A172 (cell line): ENCODE results near the gene CDC123. TPM values are rescaled to one million over a fixed set of nuclear protein-coding genes. Genes with fewer than 3 reads are reported as not detected.
"Not testable (repeated sequence)": the region's sequence is repeated elsewhere in the genome, so short reads cannot be mapped to it uniquely, and the experiment has no call there.

Source experiments
- DNase-seq: peaks from one replicate; pipeline ENCODE4 v3.0.0-alpha.2; 2015; ENCODE audit warnings: low spot score
- total RNA-seq: library from RNA; depleted of rRNA; stranded (reverse); fragments of >200 nt; shearing (Covaris generic); gene quantifications from 2 replicates; pipeline ENCODE4 v1.2.3, GENCODE V29; 2014

The CDC123 gene
- total RNA-seq, 1 experiment from 2014 or later = 332 TPM

- DNase-seq = no peak
Observed at GRCh38 chr10:12189426-12189825, 6.6 kb upstream of the CDC123 start.

- no peak for DNase-seq
Observed at GRCh38 chr10:12191715-12192114, 4.3 kb upstream of the CDC123 start.

DNA sequence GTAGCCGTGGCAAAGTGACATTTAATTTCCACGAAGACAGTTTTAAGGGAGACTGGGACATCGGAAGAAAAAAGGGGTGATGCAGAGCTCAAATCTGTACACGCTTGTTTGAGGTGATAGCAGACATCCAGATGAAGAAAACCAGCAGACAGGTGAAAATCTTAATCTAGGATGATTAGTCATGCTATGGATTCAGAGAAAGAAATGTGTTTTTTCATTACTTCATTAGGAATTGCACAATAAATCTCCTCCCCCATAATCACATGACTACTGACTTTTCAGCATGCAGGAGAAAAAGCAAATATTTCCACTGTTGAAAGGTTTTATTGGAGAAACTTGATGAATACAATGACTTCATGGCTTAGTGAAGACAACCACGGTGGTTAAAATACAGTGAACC lies 2.8 kb upstream of the CDC123 start:
- no peak for DNase-seq

DNA sequence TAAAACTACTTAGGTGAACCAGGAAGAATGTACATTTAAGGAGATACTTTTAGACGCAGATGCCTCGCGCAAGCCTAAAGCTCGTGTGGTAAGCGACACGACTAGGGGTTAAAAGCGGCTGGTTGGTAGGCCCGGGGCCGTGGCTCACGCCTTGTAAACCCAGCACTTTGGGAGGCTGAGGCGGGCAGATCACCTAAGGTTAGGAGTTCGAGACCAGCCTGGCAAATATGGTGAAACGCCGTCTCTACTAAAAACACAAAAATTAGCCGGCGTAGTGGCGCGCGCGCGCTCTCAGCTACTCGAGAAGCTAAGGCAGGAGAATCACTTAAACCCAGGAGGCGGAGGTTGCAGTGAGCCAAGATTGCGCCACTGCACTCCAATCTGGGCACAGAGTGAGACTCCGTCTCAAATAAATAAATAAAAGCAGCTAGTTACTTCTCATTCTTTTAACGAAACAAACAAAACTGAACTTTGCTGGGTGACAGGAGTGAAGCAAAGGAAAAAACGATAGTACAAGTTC lies 1.2 kb upstream of the CDC123 start:
- peak; percentile 20 for DNase-seq

DNA sequence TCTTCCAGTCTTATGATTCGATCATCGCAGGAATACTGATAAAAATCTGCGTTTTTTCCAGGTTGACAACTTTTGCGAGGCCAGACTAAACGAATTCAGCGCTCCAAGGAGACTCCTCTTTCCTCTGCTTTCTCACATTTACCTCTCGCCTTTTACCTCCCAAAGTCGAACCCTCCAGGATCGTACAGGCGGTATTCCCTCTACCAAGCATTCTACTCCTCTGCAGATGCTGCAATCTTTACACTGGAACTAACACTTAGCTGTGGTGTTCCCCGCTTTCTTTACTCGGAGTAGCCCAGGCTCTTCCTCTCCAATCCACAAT lies 746 bp upstream of the CDC123 start:
- peak; percentile 28 for DNase-seq

DNA sequence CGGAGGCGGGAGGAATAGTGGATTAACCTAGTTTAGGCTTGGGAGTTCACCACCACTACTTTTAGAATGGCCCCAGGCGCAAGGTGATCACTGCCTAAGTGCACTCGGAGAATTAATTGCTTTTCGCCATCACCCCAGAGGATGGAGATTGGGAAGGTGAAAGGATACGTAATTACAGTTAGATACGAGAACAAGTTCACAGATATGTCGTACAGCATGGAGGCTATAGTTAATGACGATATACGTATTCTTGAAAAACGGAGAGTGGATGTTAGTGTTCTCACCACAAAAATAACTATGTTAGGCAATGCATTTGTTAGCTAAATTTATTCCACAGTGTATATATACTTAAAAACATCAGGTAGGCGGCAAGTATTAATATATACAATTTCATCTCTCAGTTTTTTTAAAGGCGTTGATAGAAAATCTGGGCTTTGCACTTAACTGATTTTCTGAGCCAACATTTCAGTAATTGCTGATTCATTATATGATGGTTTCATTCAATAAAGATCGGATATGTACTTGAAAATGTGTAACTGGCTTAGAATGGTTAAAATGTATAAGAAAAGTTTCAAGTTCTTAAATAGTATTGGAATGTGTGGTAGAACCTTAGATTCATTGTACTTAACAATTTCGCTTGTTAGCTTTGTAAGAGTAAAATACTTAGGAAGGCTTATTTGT lies 683 bp downstream of the CDC123 start:
- DNase-seq = no peak

DNA sequence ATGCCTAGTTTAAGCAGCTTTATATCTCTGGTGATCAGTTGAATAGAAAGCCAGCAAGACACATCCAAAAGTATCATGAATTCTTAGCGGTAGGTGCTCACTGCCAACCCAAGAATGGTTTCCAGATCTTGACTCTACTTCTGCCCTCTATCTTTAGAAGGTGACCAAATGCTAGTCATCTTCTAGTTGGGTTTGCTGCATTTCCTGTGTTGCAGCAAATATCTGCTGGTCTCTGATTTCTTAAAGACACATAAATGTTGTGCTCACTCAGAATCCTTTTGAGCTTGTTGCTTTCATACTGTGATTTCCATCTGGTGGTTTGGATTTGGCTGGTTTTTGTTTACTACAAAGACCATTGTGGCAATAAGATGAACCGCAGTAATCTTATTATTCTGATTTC lies 2.2 kb downstream of the CDC123 start:
- no peak for DNase-seq

GRCh38 chr10:12200850-12201249 lies 4.9 kb downstream of the CDC123 start:
- no peak for DNase-seq

- peak; percentile 16 for DNase-seq
Observed at GRCh38 chr10:12201543-12201942, 5.6 kb downstream of the CDC123 start.

GRCh38 chr10:12202226-12202625 lies 6.2 kb downstream of the CDC123 start:
- no peak for DNase-seq

- no peak for DNase-seq
Observed at GRCh38 chr10:12205082-12205481, 9.1 kb downstream of the CDC123 start.

DNA sequence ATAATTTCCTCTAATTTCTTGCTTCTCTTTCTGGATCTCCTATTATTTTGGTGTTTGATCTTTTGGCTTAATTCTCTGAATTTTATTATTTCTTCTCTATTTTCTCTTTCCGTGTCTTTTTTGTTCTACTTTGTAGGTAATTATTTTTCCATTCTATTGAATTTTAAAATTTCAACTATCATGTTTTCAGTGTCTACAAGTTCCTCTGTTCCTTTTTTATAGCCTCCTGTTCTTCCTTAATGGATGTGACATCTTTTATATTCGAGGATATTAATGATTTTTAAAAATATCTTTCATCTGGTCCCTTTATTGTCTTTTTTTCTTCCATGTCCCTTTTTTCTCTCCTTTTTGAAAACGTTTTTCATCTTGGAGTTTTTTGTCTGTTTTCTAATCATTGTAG lies 11.1 kb downstream of the CDC123 start:
- no peak for DNase-seq

DNA sequence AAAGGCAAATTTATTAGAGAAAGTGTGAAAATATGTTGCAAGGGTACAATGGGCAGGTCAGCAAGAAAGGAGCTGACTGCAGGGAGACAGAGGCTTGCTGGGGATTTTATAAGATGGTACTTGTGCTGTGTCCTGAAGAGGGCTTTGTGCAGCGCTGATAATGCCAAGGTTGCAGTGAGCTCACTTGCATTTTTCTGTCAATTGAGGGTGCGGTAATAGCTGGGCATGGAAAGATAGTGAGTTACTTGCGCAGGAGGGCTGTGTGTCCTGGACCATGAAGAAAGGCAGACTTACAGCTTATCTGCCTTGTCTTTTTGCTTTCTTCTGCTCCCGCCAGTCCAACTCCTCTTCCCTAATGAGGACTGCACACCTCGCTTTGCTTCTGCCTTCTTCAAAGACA lies 12.5 kb downstream of the CDC123 start:
- no peak for DNase-seq

DNA sequence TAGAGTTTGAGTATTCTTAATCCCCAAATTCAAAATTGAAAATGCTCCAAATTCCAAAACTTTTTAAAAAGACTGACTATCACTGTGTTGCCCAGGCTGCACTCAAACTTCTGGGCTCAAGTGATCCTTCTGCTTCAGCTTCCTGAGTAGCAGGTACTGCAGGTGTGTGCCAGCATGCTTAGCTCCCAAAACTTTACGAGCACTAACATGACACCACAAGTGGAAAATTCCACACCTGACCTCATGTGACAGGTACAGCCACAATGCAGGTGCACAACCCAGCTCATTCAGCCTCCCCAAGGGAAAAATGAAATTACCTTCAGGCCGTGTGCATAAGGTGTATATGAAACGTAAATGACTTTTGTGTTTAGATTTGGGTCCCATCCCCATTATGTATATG lies 16.5 kb downstream of the CDC123 start:
- no peak for DNase-seq

DNA sequence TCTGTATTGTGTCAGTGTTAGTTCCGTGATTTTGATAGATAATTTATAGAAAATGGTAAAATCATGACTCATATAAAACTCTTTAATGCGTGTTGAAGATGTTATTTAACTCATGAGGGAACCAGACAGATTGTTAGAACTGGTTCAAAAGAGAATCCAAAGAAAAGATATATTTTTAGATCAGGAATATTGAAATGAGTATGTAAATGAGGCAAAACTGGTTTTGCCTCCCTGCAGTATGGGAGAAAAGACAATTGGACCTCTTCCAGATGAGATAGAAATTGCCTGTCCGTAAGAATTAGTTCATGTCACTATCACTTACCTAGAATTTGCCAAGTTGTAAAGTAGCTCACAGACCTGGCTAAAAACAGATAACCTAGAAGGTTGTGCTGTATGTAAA lies 17.6 kb downstream of the CDC123 start:
- no peak for DNase-seq

- DNase-seq = no peak
Observed at GRCh38 chr10:12214093-12214492, 18.1 kb downstream of the CDC123 start.

- DNase-seq = peak; percentile 41
Observed at GRCh38 chr10:12214763-12215218, 18.8 kb downstream of the CDC123 start.

- no peak for DNase-seq
Observed at GRCh38 chr10:12218991-12219390, 23.0 kb downstream of the CDC123 start.

GRCh38 chr10:12221323-12222298 lies 25.6 kb downstream of the CDC123 start:
- DNase-seq = peak; percentile 51

DNA sequence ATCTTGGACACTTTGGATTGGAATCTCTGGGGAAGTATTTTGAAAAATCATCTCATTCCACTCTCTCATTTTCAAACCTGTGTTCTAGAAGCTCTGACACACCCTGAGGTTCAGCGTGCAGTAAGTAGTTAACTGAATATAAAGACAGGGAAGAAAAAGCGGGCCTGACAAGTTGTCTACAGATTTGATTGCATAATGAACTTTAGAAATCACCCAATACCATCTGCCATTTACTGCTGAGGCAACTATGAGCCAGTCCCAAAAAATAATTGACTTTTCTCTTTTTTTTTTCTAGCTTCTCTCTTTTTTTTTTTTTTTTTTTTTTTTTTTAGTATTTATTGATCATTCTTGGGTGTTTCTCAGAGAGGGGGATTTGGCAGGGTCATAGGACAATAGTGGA lies 29.5 kb downstream of the CDC123 start:
- DNase-seq = no peak

DNA sequence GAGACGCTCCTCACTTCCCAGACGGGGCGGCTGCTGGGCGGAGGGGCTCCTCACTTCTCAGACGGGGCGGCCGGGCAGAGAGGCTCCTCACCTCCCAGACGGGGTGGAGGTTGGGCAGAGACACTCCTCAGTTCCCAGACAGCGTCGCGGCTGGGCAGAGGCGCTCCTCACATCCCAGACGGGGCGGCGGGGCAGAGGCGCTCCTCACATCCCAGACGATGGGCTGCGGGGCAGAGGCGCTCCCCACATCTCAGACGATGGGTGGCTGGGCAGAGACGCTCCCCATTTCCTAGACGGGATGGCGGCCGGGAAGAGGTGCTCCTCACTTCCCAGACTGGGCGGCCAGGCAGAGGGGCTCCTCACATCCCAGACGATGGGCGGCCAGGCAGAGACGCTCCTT lies 30.4 kb downstream of the CDC123 start:
- DNase-seq = not testable (repeated sequence)

- DNase-seq = no peak
Observed at GRCh38 chr10:12228851-12229250, 32.9 kb downstream of the CDC123 start.

- DNase-seq = not testable (repeated sequence)
Observed at GRCh38 chr10:12234687-12235086, 38.7 kb downstream of the CDC123 start.
